GM12873 (cell line): ENCODE measurements around the gene CACNA2D1.

Experiments
- CTCF ChIP-seq: IDR thresholded peaks from 2 replicates; pipeline ENCODE4 v1.5.1; 2012; ENCODE audit warnings: low read depth, mild to moderate bottlenecking, moderate library complexity, low read length, control low read depth; ENCODE audit not compliant: insufficient read depth; ENCODE audit errors: missing control alignments

Gene CACNA2D1

DNA sequence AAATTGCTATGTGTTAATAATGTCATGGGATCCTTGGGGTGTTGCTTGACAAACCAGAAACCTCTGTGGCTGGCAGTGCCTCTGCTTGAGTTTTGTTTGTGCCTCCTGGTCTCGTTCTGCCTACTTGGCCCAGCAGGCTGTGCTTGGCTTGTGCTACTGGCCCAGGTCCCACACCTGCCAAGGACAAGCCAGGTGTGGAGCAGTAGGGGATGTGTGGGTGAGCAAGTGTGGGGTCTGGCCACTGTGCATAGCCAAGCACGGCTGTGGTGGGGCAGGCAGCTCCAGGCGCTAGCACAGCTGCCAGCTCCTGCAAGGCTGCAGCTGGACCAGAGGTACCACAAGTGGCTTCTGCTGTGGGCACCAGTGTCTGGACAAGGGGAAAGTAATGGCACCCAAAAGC, 524.1 kb downstream of the CACNA2D1 start:
- TF ChIP-seq CTCF, result no peak

GRCh38 chr7:81908220-81908619, 535.4 kb downstream of the CACNA2D1 start:
- TF ChIP-seq CTCF, result no peak

DNA sequence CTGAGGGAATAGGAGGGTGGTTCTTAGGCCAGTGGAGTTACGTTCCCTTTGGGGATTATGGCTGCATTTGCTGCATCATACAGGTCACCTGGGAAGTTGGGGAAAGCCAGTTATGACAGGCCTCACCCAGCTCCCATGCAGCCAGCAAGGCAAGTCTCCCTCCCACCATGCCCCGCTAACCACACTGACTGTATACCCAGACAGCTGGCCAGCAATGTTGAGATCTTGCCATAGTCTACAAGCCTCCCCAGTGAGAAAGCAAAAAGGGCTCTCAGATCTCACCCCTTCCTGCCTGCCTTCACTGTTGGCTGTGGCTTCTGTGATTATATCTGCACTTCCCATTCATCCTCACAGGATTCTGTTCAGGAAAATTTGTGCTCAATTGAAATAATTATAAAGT, 540.5 kb downstream of the CACNA2D1 start:
- no peak for TF ChIP-seq CTCF

DNA sequence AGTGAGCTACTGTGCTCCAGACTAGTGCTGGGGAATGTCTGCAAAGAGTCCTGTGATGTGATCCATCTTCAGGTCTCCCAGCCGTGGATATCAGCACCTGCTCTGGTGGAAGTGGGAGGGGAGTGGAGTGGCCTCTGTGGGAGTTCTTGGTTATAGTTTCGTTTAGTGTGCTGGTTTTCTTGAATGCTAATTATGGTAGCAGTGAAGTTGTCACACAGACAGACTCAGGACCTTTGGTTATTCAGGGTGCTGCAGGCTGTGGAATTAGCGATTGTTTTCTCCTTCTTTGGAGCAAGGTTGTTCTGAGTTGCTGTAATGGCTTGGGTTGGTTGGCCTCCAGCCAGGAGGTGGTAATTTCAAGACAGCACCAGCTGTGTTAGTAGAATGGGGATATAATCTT, 541.0 kb downstream of the CACNA2D1 start:
- TF ChIP-seq CTCF, result no peak
